Breast epithelium (tissue), 4 donors: Measurements from ENCODE around the gene OR2K2. TPM values are rescaled to one million over a fixed set of nuclear protein-coding genes. Genes with fewer than 3 reads are reported as not detected.
"Not testable (repeated sequence)": the region's sequence is repeated elsewhere in the genome, so short reads cannot be mapped to it uniquely, and the experiment has no call there.

Experiments
- DNase-seq, 2 donors: peaks; one replicate each; pipeline ENCODE4 v3.0.0-alpha.2; 2019; ENCODE audit warnings: low spot score in 2 of 2
- H3K27ac ChIP-seq, 2 donors: fragments of 200-600 bp; sonication (generic) in 1 of 2; one replicate each; pipeline ENCODE4 v1.5.1; 2016 to 2019; ENCODE audit warnings: mild to moderate bottlenecking in 1 of 2
- H3K27me3 ChIP-seq, 2 donors: fragments of 200-600 bp; sonication (generic) in 1 of 2; one replicate each; pipeline versions ENCODE4 v1.5.1 to v1.6.0; 2017 to 2019; ENCODE audit warnings: control low read depth in 1 of 2, mild to moderate bottlenecking in 1 of 2
- H3K36me3 ChIP-seq: fragments of 200-600 bp; one replicate; pipeline ENCODE4 v1.5.1; 2019
- H3K4me1 ChIP-seq, 2 donors: fragments of 200-600 bp; sonication (generic); one replicate each; pipeline ENCODE4 v1.5.1; 2016 to 2019; ENCODE audit warnings: control low read depth in 1 of 2
- H3K4me3 ChIP-seq, 3 donors: fragments of 200-600 bp; sonication (generic); 1 replicate in 2 of 3; 2 replicates in 1 of 3; pipeline ENCODE4 v1.5.1; 2016 to 2019; ENCODE audit warnings: mild to moderate bottlenecking in 3 of 3, moderate library complexity in 2 of 3
- H3K9me3 ChIP-seq, 2 donors: fragments of 200-600 bp; sonication (generic) in 1 of 2; one replicate each; pipeline ENCODE4 v1.5.1; 2016 to 2019; ENCODE audit warnings: control low read depth in 1 of 2
- POLR2A ChIP-seq: fragments of 450-650 bp; IDR thresholded peaks from one replicate; pipeline ENCODE4 v1.6.1; 2016; ENCODE audit warnings: antibody characterized with exemption, mild to moderate bottlenecking, moderate library complexity
- POLR2AphosphoS5 ChIP-seq, 3 donors: sonication (generic); formaldehyde crosslinking; IDR thresholded peaks; one replicate each; pipeline ENCODE4 v1.6.1; 2017; ENCODE audit warnings: antibody characterized with exemption in 3 of 3
- intact Hi-C: fragments of 100-400 bp; cut with DNase I; formaldehyde crosslinking; loops from one replicate; pipeline ENCODE4 v1.15.1; 2023; ENCODE audit warnings: low total_unique reads
- total RNA-seq, 3 donors: library from RNA; depleted of rRNA; stranded (reverse); fragments of >200 nt; gene quantifications; one replicate each; pipeline ENCODE4 v1.1.0, GENCODE V29; 2016
- TF ChIP-seq, protein P1 (sequence below), 3 donors: fragments of 450-650 bp; IDR thresholded peaks; one replicate each; pipeline ENCODE4 v1.5.1; 2016 to 2017; ENCODE audit warnings: antibody characterized with exemption in 3 of 3, mild to moderate bottlenecking in 3 of 3, moderate library complexity in 3 of 3

OR2K2 gene
- total RNA-seq, 3 donors from 2014 or later, result 0.48 TPM; not detected in 2

GRCh38 chr9:111297066-111297824, 32.8 kb downstream of the OR2K2 start:
- H3K4me1 ChIP-seq, result no peaks in the 10 kb centered on the region
- no peaks in the 10 kb centered on the region for H3K27me3 ChIP-seq
- H3K36me3 ChIP-seq, result no peaks in the 10 kb centered on the region
- H3K27ac ChIP-seq, result no peak overlapping the region
- H3K4me3 ChIP-seq, result no peak overlapping the region
- no peak for DNase-seq
- intact Hi-C loops, result no loop called here
- TF ChIP-seq POLR2AphosphoS5 (IDR thresholded peaks at IDR 0.05) (no peak), POLR2A (no peak)
- TF ChIP-seq, protein P1, sequence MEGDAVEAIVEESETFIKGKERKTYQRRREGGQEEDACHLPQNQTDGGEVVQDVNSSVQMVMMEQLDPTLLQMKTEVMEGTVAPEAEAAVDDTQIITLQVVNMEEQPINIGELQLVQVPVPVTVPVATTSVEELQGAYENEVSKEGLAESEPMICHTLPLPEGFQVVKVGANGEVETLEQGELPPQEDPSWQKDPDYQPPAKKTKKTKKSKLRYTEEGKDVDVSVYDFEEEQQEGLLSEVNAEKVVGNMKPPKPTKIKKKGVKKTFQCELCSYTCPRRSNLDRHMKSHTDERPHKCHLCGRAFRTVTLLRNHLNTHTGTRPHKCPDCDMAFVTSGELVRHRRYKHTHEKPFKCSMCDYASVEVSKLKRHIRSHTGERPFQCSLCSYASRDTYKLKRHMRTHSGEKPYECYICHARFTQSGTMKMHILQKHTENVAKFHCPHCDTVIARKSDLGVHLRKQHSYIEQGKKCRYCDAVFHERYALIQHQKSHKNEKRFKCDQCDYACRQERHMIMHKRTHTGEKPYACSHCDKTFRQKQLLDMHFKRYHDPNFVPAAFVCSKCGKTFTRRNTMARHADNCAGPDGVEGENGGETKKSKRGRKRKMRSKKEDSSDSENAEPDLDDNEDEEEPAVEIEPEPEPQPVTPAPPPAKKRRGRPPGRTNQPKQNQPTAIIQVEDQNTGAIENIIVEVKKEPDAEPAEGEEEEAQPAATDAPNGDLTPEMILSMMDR (IDR thresholded peaks at IDR 0.05), result no peak
- H3K9me3 ChIP-seq, result no peaks in the 10 kb centered on the region

DNA sequence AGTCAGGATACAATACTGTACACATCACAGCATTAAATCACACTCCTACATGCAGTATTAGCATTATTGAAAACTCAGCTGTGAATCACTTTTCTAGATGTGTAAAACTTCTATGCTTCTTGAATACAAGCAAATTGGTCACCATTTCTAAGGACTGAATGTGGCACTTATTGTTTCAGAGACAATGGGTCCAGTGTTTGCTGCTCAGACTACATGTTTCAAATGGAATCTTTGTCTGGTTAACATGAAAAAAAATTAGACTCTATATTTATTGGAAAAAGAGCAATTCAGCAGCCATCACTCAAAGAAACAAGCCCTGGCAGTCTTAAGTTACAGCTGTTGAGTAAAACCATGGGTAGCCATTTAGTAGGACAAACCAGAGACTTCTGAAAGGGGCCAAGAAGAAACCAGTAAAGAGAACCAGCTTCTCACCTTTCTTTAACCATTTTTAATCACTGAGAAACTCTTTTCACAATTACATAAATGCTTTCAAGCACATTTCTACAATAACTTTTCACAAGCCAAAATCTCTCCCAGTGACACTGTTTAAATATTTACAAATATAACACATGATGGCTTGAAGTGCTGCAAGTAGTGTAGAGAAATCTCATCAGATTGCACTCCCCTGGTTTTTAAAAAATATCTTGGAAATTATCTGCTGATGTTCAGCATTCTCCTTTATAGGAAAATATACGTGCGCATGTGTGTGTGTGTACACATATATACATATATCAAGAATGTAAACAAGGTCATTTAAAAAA, 35.2 kb downstream of the OR2K2 start:
- intact Hi-C loops, result no loop called here
- DNase-seq, result no peak
- H3K27ac ChIP-seq, result no peak overlapping the region
- TF ChIP-seq, protein P1 (IDR thresholded peaks at IDR 0.05), result no peak
- TF ChIP-seq POLR2AphosphoS5 (IDR thresholded peaks at IDR 0.05) (no peak), POLR2A (no peak)
- H3K9me3 ChIP-seq, result no peaks in the 10 kb centered on the region
- no peak overlapping the region for H3K4me3 ChIP-seq
- H3K4me1 ChIP-seq, result no peaks in the 10 kb centered on the region
- no peaks in the 10 kb centered on the region for H3K27me3 ChIP-seq
- H3K36me3 ChIP-seq, result no peaks in the 10 kb centered on the region

GRCh38 chr9:111287127-111287526, 42.9 kb downstream of the OR2K2 start:
- H3K27ac ChIP-seq, result no peak overlapping the region
- TF ChIP-seq POLR2AphosphoS5 (IDR thresholded peaks at IDR 0.05), result no peak
- TF ChIP-seq, protein P1 (IDR thresholded peaks at IDR 0.05), result no peak
- no peak for TF ChIP-seq POLR2A
- intact Hi-C loops, result no loop called here

GRCh38 chr9:111284703-111285102, 45.3 kb downstream of the OR2K2 start:
- Histone ChIP-seq H3K27me3 (no peaks in the 10 kb centered on the region), H3K4me3 (no peak overlapping the region), H3K9me3 (no peaks in the 10 kb centered on the region), H3K36me3 (no peaks in the 10 kb centered on the region), H3K27ac (no peak overlapping the region), H3K4me1 (no peaks in the 10 kb centered on the region)
- TF ChIP-seq POLR2AphosphoS5 (IDR thresholded peaks at IDR 0.05) (no peak), POLR2A (no peak)
- TF ChIP-seq, protein P1 (IDR thresholded peaks at IDR 0.05), result no peak
- intact Hi-C loops, result no loop called here
- DNase-seq, result no peak

More at GRCh38 chr9:111287127-111287526, 42.9 kb downstream of the OR2K2 start:
- DNase-seq, result no peak
- H3K27me3 ChIP-seq, result no peaks in the 10 kb centered on the region
- H3K4me3 ChIP-seq, result no peak overlapping the region
- H3K36me3 ChIP-seq, result no peaks in the 10 kb centered on the region
- H3K4me1 ChIP-seq, result no peaks in the 10 kb centered on the region
- no peaks in the 10 kb centered on the region for H3K9me3 ChIP-seq

GRCh38 chr9:111282845-111283244, 47.2 kb downstream of the OR2K2 start:
- no peak for TF ChIP-seq POLR2AphosphoS5 (IDR thresholded peaks at IDR 0.05)
- no peak for TF ChIP-seq POLR2A
- TF ChIP-seq, protein P1 (IDR thresholded peaks at IDR 0.05), result no peak
- Histone ChIP-seq H3K9me3 (no peaks in the 10 kb centered on the region), H3K27me3 (no peaks in the 10 kb centered on the region), H3K4me3 (no peak overlapping the region), H3K4me1 (no peaks in the 10 kb centered on the region), H3K36me3 (no peaks in the 10 kb centered on the region), H3K27ac (no peak overlapping the region)
- DNase-seq, result no peak
- intact Hi-C loops, result no loop called here

GRCh38 chr9:111280795-111281194, 49.2 kb downstream of the OR2K2 start:
- H3K9me3 ChIP-seq, H3K4me3 ChIP-seq, intact Hi-C loops, H3K36me3 ChIP-seq, DNase-seq, H3K27me3 ChIP-seq, H3K4me1 ChIP-seq, H3K27ac ChIP-seq: not testable (repeated sequence)
